ENCODE results near the gene RRAS. TPM values are rescaled to one million over a fixed set of nuclear protein-coding genes. Genes with fewer than 3 reads are reported as not detected.
A peak's percentile ranks its signal among the peaks of the same experiment; 100 is the strongest.

Gene RRAS
- polyA plus RNA-seq, 1 of the 3 experiments (the other 2 are of a cell fraction), result 141 TPM

DNA sequence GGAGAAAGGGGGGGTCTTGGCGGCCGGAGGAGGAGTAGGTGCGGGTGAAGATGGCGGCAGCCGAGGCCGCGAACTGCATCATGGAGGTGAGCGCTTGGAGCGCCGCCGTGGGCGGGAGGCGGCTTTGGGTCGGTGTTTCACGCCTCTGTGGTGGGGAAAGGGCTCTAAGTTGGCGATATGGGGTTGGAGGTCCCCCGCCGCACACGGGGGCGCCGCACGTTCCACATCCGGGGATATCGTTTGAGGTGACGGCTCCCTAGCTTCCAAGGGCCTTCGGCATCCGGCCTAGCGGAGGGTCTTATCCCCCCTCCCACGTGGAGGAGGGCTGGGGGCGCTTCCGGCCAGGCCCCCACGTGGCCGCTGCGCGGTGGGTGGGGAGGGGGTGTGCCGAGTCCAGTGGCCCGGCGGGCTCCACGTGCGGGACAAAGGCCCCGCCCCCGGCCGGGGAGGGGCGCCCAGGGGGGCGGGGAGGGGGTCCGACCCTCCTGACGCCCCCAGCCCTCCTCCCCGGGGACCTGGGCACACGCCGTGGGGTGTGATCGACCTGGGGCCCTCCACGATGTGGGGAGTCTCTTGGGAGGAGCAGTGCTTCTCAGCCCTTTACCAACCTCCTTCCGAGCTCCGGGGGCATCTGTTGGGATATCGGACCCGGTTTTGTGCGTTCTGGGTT is 37.4 kb upstream of the RRAS start, which contains the start of gene PRMT1:
Gene PRMT1, plus strand, starts transcription at position 41 of the 670 bp plus-strand sequence. Its CDS starts 10 bp downstream, at position 51.
- H3K4me3 ChIP-seq (ENCODE audit: low read depth in 2 of 2, low read length in 1 of 2), result peak within 1 kb of the TSS; percentile 90 to 98
- peaks cover 20 to 25% of the 10 kb centered on the region in 2 experiments; a peak in 3 of 4 replicates for H3K4me1 ChIP-seq (ENCODE audit: control insufficient read depth in 1 of 2, insufficient read depth in 2 of 2, low read depth in 1 of 2, low read length in 1 of 2)
- H3K9me2 ChIP-seq, result no peaks in the 10 kb centered on the region
- H3K4me2 ChIP-seq, result peak within 1 kb of the TSS; percentile 97
- no peaks in the 10 kb centered on the region for H3K9me3 ChIP-seq
- H3K27me3 ChIP-seq (ENCODE audit: insufficient read depth), result no peaks in the 10 kb centered on the region
- H3K27ac ChIP-seq (ENCODE audit: low read depth in 2 of 2, low read length in 1 of 2), result peak within 1 kb of the TSS; percentile 89 to 95
- peaks cover 11 to 14% of the 10 kb centered on the region in 2 experiments for H3K36me3 ChIP-seq (replicated peaks in 1 of 2; ENCODE audit: control insufficient read depth in 1 of 2, insufficient read depth in 2 of 2, low read length in 1 of 2)
- ChIA-PET POLR2A (interaction anchor here (0.8 to 2.2 kb wide), 6 partner anchors 9 to 181 kb away, joined by 3 to 15 read pairs (median 8); partner anchors contain the start of genes BCL2L12, CPT1C, IRF3 and RPS11), CTCF (interaction anchor here (0.9 to 8.8 kb wide), 10 partner anchors 7 to 136 kb away, joined by 3 to 78 read pairs (median 4); partner anchors contain the start of genes ADM5, BCL2L12, CPT1C and FUZ)
- peaks cover 52% of the 10 kb centered on the region for H3K79me2 ChIP-seq (ENCODE audit: insufficient read depth)
- H3F3A ChIP-seq (replicated peaks; ENCODE audit: insufficient read depth), result peaks cover 22% of the 10 kb centered on the region
- peaks cover 44% of the 10 kb centered on the region for H4K20me1 ChIP-seq (ENCODE audit: insufficient read depth)
- peak within 1 kb of the TSS; percentile 97 for H3K9ac ChIP-seq
- DNase-seq, result peak; percentile 78
- WGBS (ENCODE audit: low lambda C conversion rate), result 0% methylated on average over 6 of the region's 57 CpGs
- peak within 1 kb of the TSS; percentile 84; the same call in 1 of the 2 replicates for H2AFZ ChIP-seq (ENCODE audit: low read depth)
- TF ChIP-seq, protein P1, sequence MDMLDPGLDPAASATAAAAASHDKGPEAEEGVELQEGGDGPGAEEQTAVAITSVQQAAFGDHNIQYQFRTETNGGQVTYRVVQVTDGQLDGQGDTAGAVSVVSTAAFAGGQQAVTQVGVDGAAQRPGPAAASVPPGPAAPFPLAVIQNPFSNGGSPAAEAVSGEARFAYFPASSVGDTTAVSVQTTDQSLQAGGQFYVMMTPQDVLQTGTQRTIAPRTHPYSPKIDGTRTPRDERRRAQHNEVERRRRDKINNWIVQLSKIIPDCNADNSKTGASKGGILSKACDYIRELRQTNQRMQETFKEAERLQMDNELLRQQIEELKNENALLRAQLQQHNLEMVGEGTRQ (IDR thresholded peaks at IDR 0.05; ENCODE audit: borderline replicate concordance, low read depth, low read length), result peak; percentile 30; the same call in 1 of the 2 replicates
- TF ChIP-seq TCF12 (IDR thresholded peaks at IDR 0.05), result no peak
- TF ChIP-seq, protein P2, sequence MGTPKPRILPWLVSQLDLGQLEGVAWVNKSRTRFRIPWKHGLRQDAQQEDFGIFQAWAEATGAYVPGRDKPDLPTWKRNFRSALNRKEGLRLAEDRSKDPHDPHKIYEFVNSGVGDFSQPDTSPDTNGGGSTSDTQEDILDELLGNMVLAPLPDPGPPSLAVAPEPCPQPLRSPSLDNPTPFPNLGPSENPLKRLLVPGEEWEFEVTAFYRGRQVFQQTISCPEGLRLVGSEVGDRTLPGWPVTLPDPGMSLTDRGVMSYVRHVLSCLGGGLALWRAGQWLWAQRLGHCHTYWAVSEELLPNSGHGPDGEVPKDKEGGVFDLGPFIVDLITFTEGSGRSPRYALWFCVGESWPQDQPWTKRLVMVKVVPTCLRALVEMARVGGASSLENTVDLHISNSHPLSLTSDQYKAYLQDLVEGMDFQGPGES (IDR thresholded peaks at IDR 0.05; ENCODE audit: low read depth, low read length), result no peak
- peak; percentile 92 for TF ChIP-seq YY1 (IDR thresholded peaks at IDR 0.05; ENCODE audit: low read depth)
- no peak for TF ChIP-seq FOXM1 (IDR thresholded peaks at IDR 0.05; ENCODE audit: low read depth)
- no peak for TF ChIP-seq GATA2 (CRISPR knock-in tag; IDR thresholded peaks at IDR 0.05)
- TF ChIP-seq MXI1 (IDR thresholded peaks at IDR 0.05; ENCODE audit: low read depth, low read length), result peak; percentile 97
- TF ChIP-seq FOXJ3 (CRISPR knock-in tag; IDR thresholded peaks at IDR 0.05), result no peak
- TF ChIP-seq EP300 (IDR thresholded peaks at IDR 0.05; ENCODE audit: borderline replicate concordance in 1 of 2, low read depth in 1 of 2, low read length in 1 of 2), result no peak; a peak in 1 of 4 replicates
- TF ChIP-seq, protein P3, sequence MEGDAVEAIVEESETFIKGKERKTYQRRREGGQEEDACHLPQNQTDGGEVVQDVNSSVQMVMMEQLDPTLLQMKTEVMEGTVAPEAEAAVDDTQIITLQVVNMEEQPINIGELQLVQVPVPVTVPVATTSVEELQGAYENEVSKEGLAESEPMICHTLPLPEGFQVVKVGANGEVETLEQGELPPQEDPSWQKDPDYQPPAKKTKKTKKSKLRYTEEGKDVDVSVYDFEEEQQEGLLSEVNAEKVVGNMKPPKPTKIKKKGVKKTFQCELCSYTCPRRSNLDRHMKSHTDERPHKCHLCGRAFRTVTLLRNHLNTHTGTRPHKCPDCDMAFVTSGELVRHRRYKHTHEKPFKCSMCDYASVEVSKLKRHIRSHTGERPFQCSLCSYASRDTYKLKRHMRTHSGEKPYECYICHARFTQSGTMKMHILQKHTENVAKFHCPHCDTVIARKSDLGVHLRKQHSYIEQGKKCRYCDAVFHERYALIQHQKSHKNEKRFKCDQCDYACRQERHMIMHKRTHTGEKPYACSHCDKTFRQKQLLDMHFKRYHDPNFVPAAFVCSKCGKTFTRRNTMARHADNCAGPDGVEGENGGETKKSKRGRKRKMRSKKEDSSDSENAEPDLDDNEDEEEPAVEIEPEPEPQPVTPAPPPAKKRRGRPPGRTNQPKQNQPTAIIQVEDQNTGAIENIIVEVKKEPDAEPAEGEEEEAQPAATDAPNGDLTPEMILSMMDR (IDR thresholded peaks at IDR 0.05), result no peak
- TF ChIP-seq POLR2AphosphoS5 (IDR thresholded peaks at IDR 0.05; ENCODE audit: low read depth, low read length), result peak; percentile 96
- no peak for TF ChIP-seq NRF1 (IDR thresholded peaks at IDR 0.05; ENCODE audit: low read depth, low read length)
- TF ChIP-seq, protein P4, sequence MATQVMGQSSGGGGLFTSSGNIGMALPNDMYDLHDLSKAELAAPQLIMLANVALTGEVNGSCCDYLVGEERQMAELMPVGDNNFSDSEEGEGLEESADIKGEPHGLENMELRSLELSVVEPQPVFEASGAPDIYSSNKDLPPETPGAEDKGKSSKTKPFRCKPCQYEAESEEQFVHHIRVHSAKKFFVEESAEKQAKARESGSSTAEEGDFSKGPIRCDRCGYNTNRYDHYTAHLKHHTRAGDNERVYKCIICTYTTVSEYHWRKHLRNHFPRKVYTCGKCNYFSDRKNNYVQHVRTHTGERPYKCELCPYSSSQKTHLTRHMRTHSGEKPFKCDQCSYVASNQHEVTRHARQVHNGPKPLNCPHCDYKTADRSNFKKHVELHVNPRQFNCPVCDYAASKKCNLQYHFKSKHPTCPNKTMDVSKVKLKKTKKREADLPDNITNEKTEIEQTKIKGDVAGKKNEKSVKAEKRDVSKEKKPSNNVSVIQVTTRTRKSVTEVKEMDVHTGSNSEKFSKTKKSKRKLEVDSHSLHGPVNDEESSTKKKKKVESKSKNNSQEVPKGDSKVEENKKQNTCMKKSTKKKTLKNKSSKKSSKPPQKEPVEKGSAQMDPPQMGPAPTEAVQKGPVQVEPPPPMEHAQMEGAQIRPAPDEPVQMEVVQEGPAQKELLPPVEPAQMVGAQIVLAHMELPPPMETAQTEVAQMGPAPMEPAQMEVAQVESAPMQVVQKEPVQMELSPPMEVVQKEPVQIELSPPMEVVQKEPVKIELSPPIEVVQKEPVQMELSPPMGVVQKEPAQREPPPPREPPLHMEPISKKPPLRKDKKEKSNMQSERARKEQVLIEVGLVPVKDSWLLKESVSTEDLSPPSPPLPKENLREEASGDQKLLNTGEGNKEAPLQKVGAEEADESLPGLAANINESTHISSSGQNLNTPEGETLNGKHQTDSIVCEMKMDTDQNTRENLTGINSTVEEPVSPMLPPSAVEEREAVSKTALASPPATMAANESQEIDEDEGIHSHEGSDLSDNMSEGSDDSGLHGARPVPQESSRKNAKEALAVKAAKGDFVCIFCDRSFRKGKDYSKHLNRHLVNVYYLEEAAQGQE (IDR thresholded peaks at IDR 0.05; ENCODE audit: low read depth, low read length), result 0 out of 2 replicates have a peak, but pooled peaks have one; percentile 14
- TF ChIP-seq RFX5 (IDR thresholded peaks at IDR 0.05; ENCODE audit: low read length), result no peak
- TF ChIP-seq GABPA (IDR thresholded peaks at IDR 0.05; ENCODE audit: low read depth), result no peak
- TF ChIP-seq TEAD4 (IDR thresholded peaks at IDR 0.05; ENCODE audit: borderline replicate concordance, insufficient read depth), result no peak
- TF ChIP-seq TAF1 (IDR thresholded peaks at IDR 0.05; ENCODE audit: borderline replicate concordance, low read depth, low read length), result peak; percentile 94
- TF ChIP-seq, protein P5, sequence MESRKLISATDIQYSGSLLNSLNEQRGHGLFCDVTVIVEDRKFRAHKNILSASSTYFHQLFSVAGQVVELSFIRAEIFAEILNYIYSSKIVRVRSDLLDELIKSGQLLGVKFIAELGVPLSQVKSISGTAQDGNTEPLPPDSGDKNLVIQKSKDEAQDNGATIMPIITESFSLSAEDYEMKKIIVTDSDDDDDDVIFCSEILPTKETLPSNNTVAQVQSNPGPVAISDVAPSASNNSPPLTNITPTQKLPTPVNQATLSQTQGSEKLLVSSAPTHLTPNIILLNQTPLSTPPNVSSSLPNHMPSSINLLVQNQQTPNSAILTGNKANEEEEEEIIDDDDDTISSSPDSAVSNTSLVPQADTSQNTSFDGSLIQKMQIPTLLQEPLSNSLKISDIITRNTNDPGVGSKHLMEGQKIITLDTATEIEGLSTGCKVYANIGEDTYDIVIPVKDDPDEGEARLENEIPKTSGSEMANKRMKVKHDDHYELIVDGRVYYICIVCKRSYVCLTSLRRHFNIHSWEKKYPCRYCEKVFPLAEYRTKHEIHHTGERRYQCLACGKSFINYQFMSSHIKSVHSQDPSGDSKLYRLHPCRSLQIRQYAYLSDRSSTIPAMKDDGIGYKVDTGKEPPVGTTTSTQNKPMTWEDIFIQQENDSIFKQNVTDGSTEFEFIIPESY (IDR thresholded peaks at IDR 0.05; ENCODE audit: borderline replicate concordance, low read depth), result no peak
- TF ChIP-seq RCOR1 (IDR thresholded peaks at IDR 0.05; ENCODE audit: low read length), result no peak
- no peak for TF ChIP-seq MEF2A (IDR thresholded peaks at IDR 0.05; ENCODE audit: borderline replicate concordance, low read depth)
- TF ChIP-seq, protein P6, sequence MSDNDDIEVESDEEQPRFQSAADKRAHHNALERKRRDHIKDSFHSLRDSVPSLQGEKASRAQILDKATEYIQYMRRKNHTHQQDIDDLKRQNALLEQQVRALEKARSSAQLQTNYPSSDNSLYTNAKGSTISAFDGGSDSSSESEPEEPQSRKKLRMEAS (IDR thresholded peaks at IDR 0.05; ENCODE audit: low read depth), result peak; percentile 94
- no peak; the same call in 1 of the 2 replicates for TF ChIP-seq SIN3A (IDR thresholded peaks at IDR 0.05; ENCODE audit: borderline replicate concordance, low read depth, low read length)
- no peak for TF ChIP-seq NFIC (IDR thresholded peaks at IDR 0.05; ENCODE audit: borderline replicate concordance)

Data from SK-N-SH (cell line).